GM12878 (cell line): ENCODE measurements around the gene MARVELD1. TPM values are rescaled to one million over a fixed set of nuclear protein-coding genes. Genes with fewer than 3 reads are reported as not detected.

ENCODE experiments used
- ATAC-seq: fragments of 200-7000 bp; cut with Tn5 transposase; 3 replicates; pipeline ENCODE4 v1.9.1; 2020; ENCODE audit warnings: mild to moderate bottlenecking, moderate library complexity
- BruUV-seq: library from RNA; stranded (reverse); fragments of 400-500 nt; replicated peaks from 2 replicates; lab custom pipeline; 2021; lab: Mats Ljungman, UMichigan
- CTCF ChIA-PET: fragments of 300-600 bp; sonication (Branson Sonifier 250); formaldehyde crosslinking; extraction: SDS; loops from one replicate; lab custom pipeline; 2021; ENCODE audit warnings: inconsistent platforms; lab: Yijun Ruan, JAX
- POLR2A ChIA-PET: fragments of 350-600 bp; formaldehyde crosslinking; extraction: SDS; loops from one replicate; lab custom pipeline; 2021; ENCODE audit warnings: inconsistent platforms; lab: Charles Lee
- RAD21 ChIA-PET: fragments of 300-600 bp; sonication (Branson Sonifier 250); formaldehyde crosslinking; loops from one replicate; lab custom pipeline; 2023; ENCODE audit warnings: antibody characterized with exemption; ENCODE audit not compliant: unreplicated experiment; lab: Charles Lee
- SMC1A ChIA-PET: fragments of 300-600 bp; sonication (Branson Sonifier 250); formaldehyde crosslinking; loops from one replicate; lab custom pipeline; 2023; ENCODE audit not compliant: unreplicated experiment, uncharacterized antibody; lab: Charles Lee
- DNase-seq: peaks from one replicate; pipeline ENCODE4 v3.0.0-alpha.2; 2011; ENCODE audit warnings: low read depth, low spot score
- FAIRE-seq: peaks from 3 replicates; lab custom pipeline; 2011; peaks lifted over from hg19 to GRCh38; lab: Jason Lieb, UNC
- H2AFZ ChIP-seq: 2 replicates; pipeline ENCODE4 v1.6.0; 2011; ENCODE audit warnings: low read depth, low read length, control low read depth; ENCODE audit not compliant: control insufficient read depth
- H3K27ac ChIP-seq: 2 replicates; pipeline ENCODE4 v1.5.1; 2011; ENCODE audit warnings: control low read depth; ENCODE audit not compliant: control insufficient read depth, insufficient read depth
- H3K27me3 ChIP-seq, 2 experiments: replicated peaks in 1 of 2; 2 replicates each; pipeline versions ENCODE4 v1.6.0 to v1.6.1; 2011; ENCODE audit warnings: low read length in 1 of 2; ENCODE audit not compliant: control insufficient read depth in 2 of 2, insufficient read depth in 2 of 2
- H3K36me3 ChIP-seq, 2 experiments: 2 replicates each; pipeline ENCODE4 v1.5.1; 2011; ENCODE audit warnings: low read length in 1 of 2; ENCODE audit not compliant: control insufficient read depth in 2 of 2, insufficient read depth in 2 of 2
- H3K4me1 ChIP-seq: 2 replicates; pipeline ENCODE4 v1.6.1; 2011; ENCODE audit warnings: mild to moderate bottlenecking, low read length, moderate library complexity, mixed read lengths; ENCODE audit not compliant: control insufficient read depth, insufficient read depth
- H3K4me2 ChIP-seq: 2 replicates; pipeline ENCODE4 v1.6.0; 2011; ENCODE audit warnings: control low read depth; ENCODE audit not compliant: control insufficient read depth, insufficient read depth
- H3K4me3 ChIP-seq: fragments of 200-600 bp; sonication (generic); 2 replicates; pipeline ENCODE4 v1.5.1; 2016
- H3K79me2 ChIP-seq: 2 replicates; pipeline ENCODE4 v1.6.0; 2011; ENCODE audit warnings: low read length; ENCODE audit not compliant: control insufficient read depth, insufficient read depth
- H3K9ac ChIP-seq: 2 replicates; pipeline ENCODE4 v1.8.0; 2011; ENCODE audit warnings: low read length, control low read depth, mixed read lengths; ENCODE audit not compliant: control insufficient read depth, insufficient read depth
- H3K9me3 ChIP-seq: replicated peaks from 3 replicates; pipeline ENCODE4 v1.5.1; 2011; ENCODE audit warnings: mild to moderate bottlenecking, low read length; ENCODE audit not compliant: control insufficient read depth, insufficient read depth
- H4K20me1 ChIP-seq: 2 replicates; pipeline ENCODE4 v1.6.0; 2011; ENCODE audit not compliant: control insufficient read depth, insufficient read depth
- JUNB ChIP-seq: IDR thresholded peaks from 2 replicates; pipeline ENCODE4 v1.6.1; 2016; ENCODE audit warnings: antibody characterized with exemption, mild to moderate bottlenecking
- RBBP5 ChIP-seq: fragments of 200-600 bp; sonication (generic); conservative IDR thresholded peaks from 2 replicates; pipeline ENCODE4 v1.6.1; 2016
- STAT3 ChIP-seq: IDR thresholded peaks from 2 replicates; pipeline ENCODE4 v1.6.1; 2011; ENCODE audit warnings: low read depth, low read length, improper control_type of control experiment
- TAF1 ChIP-seq: IDR thresholded peaks from 2 replicates; pipeline ENCODE4 v1.6.1; 2011; ENCODE audit warnings: mild to moderate bottlenecking, low read depth, low read length, borderline replicate concordance
- TBL1XR1 ChIP-seq: IDR thresholded peaks from 2 replicates; pipeline ENCODE4 v1.6.1; 2012; ENCODE audit warnings: low read depth, low read length, improper control_type of control experiment
- YY1 ChIP-seq: IDR thresholded peaks from 2 replicates; pipeline ENCODE4 v1.6.1; 2011; ENCODE audit warnings: low read depth, mild to moderate bottlenecking, low read length
- WGBS: methylation state at CpG from one replicate; pipeline ENCODE4 v1.1.6; 2016; ENCODE audit warnings: low lambda C conversion rate; ENCODE audit not compliant: insufficient replicate concordance, insufficient coverage; ENCODE audit errors: missing lambda C conversion rate; 5-methylcytosine and 5-hydroxymethylcytosine counted together
- in situ Hi-C: fragments of 300-500 bp; cut with MboI; formaldehyde crosslinking; loops from 9 replicates; pipeline ENCODE4 v1.14.3; 2018; ENCODE audit warnings: mixed read lengths
- intact Hi-C: fragments of 100-400 bp; cut with micrococcal nuclease; formaldehyde crosslinking; loops from one replicate; pipeline ENCODE4 v1.14.2; 2022; ENCODE audit not compliant: unreplicated experiment
- polyA plus RNA-seq, 11 experiments: library from polyadenylated mRNA; depleted of rRNA in 4 of 11; unstranded in 6 of 11; stranded (reverse) in 5 of 11; fragments of >200 nt; fragmentation: Nextera tagmentation in 4 of 11; fragmentation: Illumina TruSeq in 1 of 11; extraction: Ambion mirVana in 4 of 11; extraction: Trizol in 1 of 11; gene quantifications; 1 replicate in 1 of 11; 2 replicates in 10 of 11; pipeline versions ENCODE4 v1.2.1 to v1.2.3, GENCODE V29; 2011 to 2016; ENCODE audit warnings: inconsistent platforms in 2 of 11, missing spikeins in 2 of 11, low read depth in 1 of 11
- total RNA-seq, 4 experiments: library from RNA; depleted of rRNA in 3 of 4; stranded (reverse); fragments of >200 nt in 3 of 4; fragmentation: Illumina TruSeq in 1 of 4; extraction: Trizol in 1 of 4; gene quantifications; 2 replicates each; pipeline versions ENCODE4 v1.2.1 to v1.2.3, GENCODE V29; 2013 to 2021
- TF ChIP-seq, protein P1 (sequence below): fragments of 450-650 bp; formaldehyde crosslinking; IDR thresholded peaks from 2 replicates; pipeline ENCODE4 v1.5.0; 2022; ENCODE audit warnings: mild to moderate bottlenecking, missing genetic modification characterization

MARVELD1 gene
- total and polyA plus RNA-seq, 10 of the 15 experiments (the other 5 are each of a cell fraction or from before 2014, with no cell fraction given), result 0.54 to 8.4 (median 3.2) TPM

- TF ChIP-seq, protein P1, sequence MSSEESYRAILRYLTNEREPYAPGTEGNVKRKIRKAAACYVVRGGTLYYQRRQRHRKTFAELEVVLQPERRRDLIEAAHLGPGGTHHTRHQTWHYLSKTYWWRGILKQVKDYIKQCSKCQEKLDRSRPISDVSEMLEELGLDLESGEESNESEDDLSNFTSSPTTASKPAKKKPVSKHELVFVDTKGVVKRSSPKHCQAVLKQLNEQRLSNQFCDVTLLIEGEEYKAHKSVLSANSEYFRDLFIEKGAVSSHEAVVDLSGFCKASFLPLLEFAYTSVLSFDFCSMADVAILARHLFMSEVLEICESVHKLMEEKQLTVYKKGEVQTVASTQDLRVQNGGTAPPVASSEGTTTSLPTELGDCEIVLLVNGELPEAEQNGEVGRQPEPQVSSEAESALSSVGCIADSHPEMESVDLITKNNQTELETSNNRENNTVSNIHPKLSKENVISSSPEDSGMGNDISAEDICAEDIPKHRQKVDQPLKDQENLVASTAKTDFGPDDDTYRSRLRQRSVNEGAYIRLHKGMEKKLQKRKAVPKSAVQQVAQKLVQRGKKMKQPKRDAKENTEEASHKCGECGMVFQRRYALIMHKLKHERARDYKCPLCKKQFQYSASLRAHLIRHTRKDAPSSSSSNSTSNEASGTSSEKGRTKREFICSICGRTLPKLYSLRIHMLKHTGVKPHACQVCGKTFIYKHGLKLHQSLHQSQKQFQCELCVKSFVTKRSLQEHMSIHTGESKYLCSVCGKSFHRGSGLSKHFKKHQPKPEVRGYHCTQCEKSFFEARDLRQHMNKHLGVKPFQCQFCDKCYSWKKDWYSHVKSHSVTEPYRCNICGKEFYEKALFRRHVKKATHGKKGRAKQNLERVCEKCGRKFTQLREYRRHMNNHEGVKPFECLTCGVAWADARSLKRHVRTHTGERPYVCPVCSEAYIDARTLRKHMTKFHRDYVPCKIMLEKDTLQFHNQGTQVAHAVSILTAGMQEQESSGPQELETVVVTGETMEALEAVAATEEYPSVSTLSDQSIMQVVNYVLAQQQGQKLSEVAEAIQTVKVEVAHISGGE (CRISPR knock-in tag), result no peak
- TF ChIP-seq STAT3, result no peak
- no peak for TF ChIP-seq TBL1XR1
- no peak for TF ChIP-seq RBBP5
Measured at GRCh38 chr10:97724341-97724941, 10.9 kb downstream of the MARVELD1 start (continued).

- TF ChIP-seq JUNB, result peak; percentile 48
- no peak for TF ChIP-seq TAF1
- TF ChIP-seq YY1, result peak; percentile 26; the same call in 1 of the 2 replicates
- Histone ChIP-seq H3K36me3 (no peaks in the 10 kb centered on the region), H3K9me3 (no peaks in the 10 kb centered on the region; the same call in 2 of the 3 replicates), H3K4me2 (no peak overlapping the region), H3K4me1 (no peaks in the 10 kb centered on the region), H4K20me1 (no peaks in the 10 kb centered on the region), H3K79me2 (no peaks in the 10 kb centered on the region), H3K9ac (no peak overlapping the region), H3K27me3 (no peaks in the 10 kb centered on the region), H3K27ac (no peak overlapping the region), H2AFZ (no peak overlapping the region), H3K4me3 (no peak overlapping the region)
- intact Hi-C loops (no loop called here), in situ Hi-C loops (no loop called here)
- no TSS peak for BruUV-seq
- CTCF ChIA-PET, result interaction anchor here (1.1 to 21.5 kb wide), 4 partner anchors 9 to 142 kb away, joined by 3 to 416 read pairs (median 15); partner anchors contain the start of genes MARVELD1 and ZFYVE27
- ATAC-seq, result no peak
- FAIRE-seq, result no peak
- DNase-seq, result no peak
- RAD21 ChIA-PET, result interaction anchor here (0.7 to 1.1 kb wide), 2 partner anchors 25 to 41 kb away, joined by 3 to 7 read pairs; no protein-coding TSS in a partner anchor
- POLR2A ChIA-PET, result no interaction called here
- SMC1A ChIA-PET, result interaction anchor here (0.8 to 1.0 kb wide), 3 partner anchors 24 to 50 kb away, joined by 3 read pairs; no protein-coding TSS in a partner anchor
- 58% methylated on average over 8 of the region's 8 CpGs for WGBS
Measured at GRCh38 chr10:97726636-97727178, 13.2 kb downstream of the MARVELD1 start.
